K562 (cell line): ENCODE measurements around the gene PGBD1. TPM values are rescaled to one million over a fixed set of nuclear protein-coding genes. Genes with fewer than 3 reads are reported as not detected.

ENCODE experiments used
- ATAC-seq: fragments of 200-7000 bp; cut with Tn5 transposase; 3 replicates; pipeline ENCODE4 v1.9.1; 2020; ENCODE audit warnings: moderate library complexity
- Bru-seq: library from RNA; stranded (reverse); fragments of 400-500 nt; gene quantifications from one replicate; lab custom pipeline; 2021; lab: Mats Ljungman, UMichigan
- BruChase-seq, 2 experiments: library from RNA; stranded (reverse); fragments of 400-500 nt; gene quantifications; one replicate each; lab custom pipeline; 2021; lab: Mats Ljungman, UMichigan
- BruUV-seq: library from RNA; stranded (reverse); fragments of 400-500 nt; replicated peaks from 2 replicates; lab custom pipeline; 2021; lab: Mats Ljungman, UMichigan
- CTCF ChIA-PET: fragments of 300-600 bp; formaldehyde crosslinking; extraction: SDS; loops from one replicate; lab custom pipeline; 2021; ENCODE audit warnings: low intra/inter-chr PET ratio; lab: Yijun Ruan, JAX
- POLR2A ChIA-PET: fragments of 300-600, 350-650 bp; sonication (Branson Sonifier 250); formaldehyde crosslinking; extraction: SDS; loops from one replicate; lab custom pipeline; 2021; ENCODE audit warnings: antibody characterized with exemption, inconsistent platforms; lab: Yijun Ruan, JAX
- DNase-seq, 4 experiments: peaks; one replicate each; pipeline versions ENCODE4 v3.0.0 to v3.0.0-alpha.2; 2011 to 2018; ENCODE audit warnings: low spot score in 3 of 4, mixed read lengths in 3 of 4; ENCODE audit errors: extremely low read depth in 1 of 4
- FAIRE-seq: peaks from 2 replicates; lab custom pipeline; 2011; peaks lifted over from hg19 to GRCh38; lab: Jason Lieb, UNC
- H2AFZ ChIP-seq: 2 replicates; pipeline ENCODE4 v1.6.0; 2011; ENCODE audit warnings: low read depth, low read length, control low read depth, inconsistent platforms
- H3K27ac ChIP-seq: fragments of 200-600 bp; 3 replicates; pipeline ENCODE4 v1.8.0; 2011; ENCODE audit warnings: low read depth, mild to moderate bottlenecking, control low read depth, inconsistent platforms, low read length, moderate library complexity, mixed read lengths; ENCODE audit errors: extremely low read depth
- H3K27me3 ChIP-seq, 2 experiments: fragments of 300-600 bp in 1 of 2; 2 replicates in 1 of 2; 3 replicates in 1 of 2; pipeline versions ENCODE4 v1.6.0 to v1.8.0; 2011; ENCODE audit warnings: inconsistent platforms in 2 of 2, low read length in 2 of 2, mild to moderate bottlenecking in 1 of 2, mixed read lengths in 1 of 2, moderate library complexity in 1 of 2; ENCODE audit not compliant: control insufficient read depth in 2 of 2, insufficient read depth in 2 of 2
- H3K36me3 ChIP-seq: fragments of 300-600 bp; 3 replicates; pipeline ENCODE4 v1.8.0; 2011; ENCODE audit warnings: mild to moderate bottlenecking, low read length, inconsistent platforms; ENCODE audit not compliant: control insufficient read depth, insufficient read depth
- H3K4me1 ChIP-seq, 2 experiments: fragments of 200-600 bp in 1 of 2; replicated peaks in 1 of 2; 2 replicates in 1 of 2; 3 replicates in 1 of 2; pipeline versions ENCODE4 v1.5.1 to v1.8.0; 2011; ENCODE audit warnings: inconsistent platforms in 2 of 2, low read length in 2 of 2, mild to moderate bottlenecking in 1 of 2, mixed read lengths in 1 of 2, moderate library complexity in 1 of 2; ENCODE audit not compliant: control insufficient read depth in 2 of 2, insufficient read depth in 2 of 2
- H3K4me2 ChIP-seq: 2 replicates; pipeline ENCODE4 v1.6.1; 2011; ENCODE audit warnings: low read length, control low read depth, inconsistent platforms, mixed read lengths; ENCODE audit not compliant: insufficient read depth
- H3K4me3 ChIP-seq: fragments of 200-600 bp; sonication (generic), shearing (Covaris generic); 2 replicates; pipeline ENCODE4 v1.5.1; 2016; ENCODE audit warnings: control low read depth, inconsistent platforms
- H3K79me2 ChIP-seq: fragments of 200-600 bp; 3 replicates; pipeline ENCODE4 v1.8.0; 2011; ENCODE audit warnings: low read length, inconsistent platforms; ENCODE audit not compliant: control insufficient read depth, insufficient read depth
- H3K9ac ChIP-seq, 2 experiments: 2 replicates each; pipeline versions ENCODE4 v1.6.0 to v1.6.1; 2011; ENCODE audit warnings: low read depth in 2 of 2, low read length in 2 of 2, control low read depth in 1 of 2, inconsistent platforms in 1 of 2, mild to moderate bottlenecking in 1 of 2, mixed read lengths in 1 of 2; ENCODE audit not compliant: insufficient read depth in 1 of 2
- H3K9me1 ChIP-seq: one replicate; pipeline ENCODE4 v1.6.0; 2011; ENCODE audit warnings: inconsistent platforms, mild to moderate bottlenecking, low read length, moderate library complexity; ENCODE audit not compliant: control insufficient read depth, insufficient read depth
- H3K9me3 ChIP-seq: replicated peaks from 2 replicates; pipeline ENCODE4 v1.5.1; 2011; ENCODE audit warnings: low read depth, low read length, inconsistent platforms; ENCODE audit not compliant: control insufficient read depth, insufficient read depth
- H4K20me1 ChIP-seq: replicated peaks from 2 replicates; pipeline ENCODE4 v1.6.1; 2011; ENCODE audit warnings: low read length, inconsistent platforms, mixed read lengths; ENCODE audit not compliant: control insufficient read depth, insufficient read depth
- CBFA2T2 ChIP-seq: fragments of 450-650 bp; conservative IDR thresholded peaks from 2 replicates; pipeline ENCODE4 v1.6.1; 2017; ENCODE audit warnings: mild to moderate bottlenecking
- HSF4 ChIP-seq: fragments of 250-450 bp; sonication (Bioruptor Pico); IDR thresholded peaks from 2 replicates; pipeline ENCODE4 v2.1.2; 2022; ENCODE audit warnings: mild to moderate bottlenecking, moderate library complexity, borderline replicate concordance
- JUN ChIP-seq, 2 experiments: sonication (generic) in 1 of 2; formaldehyde crosslinking in 1 of 2; IDR thresholded peaks; 2 replicates each; pipeline versions ENCODE4 v1.6.1 to v1.8.0; 2012 to 2022; ENCODE audit warnings: borderline replicate concordance in 2 of 2, mild to moderate bottlenecking in 2 of 2, improper control_type of control experiment in 1 of 2, low read depth in 1 of 2, low read length in 1 of 2, missing genetic modification reagents in 1 of 2
- KAT7 ChIP-seq: sonication (generic); formaldehyde crosslinking; IDR thresholded peaks from 2 replicates; pipeline ENCODE4 v1.8.0; 2022; ENCODE audit warnings: missing genetic modification reagents, mild to moderate bottlenecking, borderline replicate concordance
- SP2 ChIP-seq: IDR thresholded peaks from 2 replicates; pipeline ENCODE4 v1.6.1; 2011; ENCODE audit warnings: mild to moderate bottlenecking, low read depth, low read length, moderate library complexity; ENCODE audit not compliant: poor library complexity, severe bottlenecking; ENCODE audit errors: extremely low read depth
- TCF7L2 ChIP-seq: fragments of 150-350 bp; IDR thresholded peaks from 2 replicates; pipeline ENCODE4 v1.6.1; 2016; ENCODE audit warnings: low read depth, mild to moderate bottlenecking, low read length, moderate library complexity
- ZC3H8 ChIP-seq: fragments of 450-650 bp; IDR thresholded peaks from 2 replicates; pipeline ENCODE4 v1.6.1; 2017
- ZNF133 ChIP-seq: fragments of 250-450 bp; sonication (Bioruptor Pico); IDR thresholded peaks from 2 replicates; pipeline ENCODE4 v1.4.0; 2020; ENCODE audit warnings: mild to moderate bottlenecking
- WGBS: fragments of 100-300 bp; shearing (Covaris generic); methylation state at CpG from one replicate; pipeline ENCODE4 v1.1.6; 2016; ENCODE audit warnings: low coverage, mixed read lengths; ENCODE audit not compliant: insufficient coverage; ENCODE audit errors: missing lambda C conversion rate; 5-methylcytosine and 5-hydroxymethylcytosine counted together
- in situ Hi-C: fragments of 300-500 bp; cut with MboI; formaldehyde crosslinking; loops from 4 replicates; pipeline ENCODE4 v1.15.0; 2018; ENCODE audit warnings: inconsistent platforms, mixed read lengths
- intact Hi-C: fragments of 100-400 bp; cut with micrococcal nuclease; formaldehyde crosslinking; loops from 2 replicates; pipeline ENCODE4 v1.14.2; 2022
- long read RNA-seq, 3 experiments: library from polyadenylated mRNA in 2 of 3; library from RNA in 1 of 3; unstranded in 2 of 3; stranded (forward) in 1 of 3; transcript quantifications; one replicate each; pipeline ENCODE4 v2.0.0, GENCODE V29; 2019 to 2022
- polyA minus RNA-seq, 3 experiments: library from RNA; depleted of rRNA, polyadenylated mRNA; stranded (reverse); fragments of >200 nt; gene quantifications; 2 replicates each; pipeline ENCODE4 v1.2.3, GENCODE V29; 2011
- polyA plus RNA-seq, 8 experiments: library from polyadenylated mRNA; depleted of rRNA in 4 of 8; stranded (reverse) in 5 of 8; unstranded in 3 of 8; fragments of >200 nt; fragmentation: Nextera tagmentation in 2 of 8; fragmentation: Illumina TruSeq in 1 of 8; extraction: Ambion mirVana in 2 of 8; extraction: Trizol in 1 of 8; gene quantifications; 2 replicates each; pipeline versions ENCODE4 v1.2.1 to v1.2.3, GENCODE V29; 2011 to 2014; ENCODE audit warnings: inconsistent platforms in 1 of 8, missing spikeins in 1 of 8
- total RNA-seq, 7 experiments: library from RNA; depleted of rRNA in 6 of 7; stranded (reverse); fragments of >200 nt in 6 of 7; fragmentation: Illumina TruSeq in 2 of 7; extraction: Trizol in 2 of 7; gene quantifications; 2 replicates each; pipeline versions ENCODE4 v1.2.1 to v1.2.3, GENCODE V29; 2011 to 2021; ENCODE audit warnings: low replicate concordance in 1 of 7

PGBD1 gene, protein sequence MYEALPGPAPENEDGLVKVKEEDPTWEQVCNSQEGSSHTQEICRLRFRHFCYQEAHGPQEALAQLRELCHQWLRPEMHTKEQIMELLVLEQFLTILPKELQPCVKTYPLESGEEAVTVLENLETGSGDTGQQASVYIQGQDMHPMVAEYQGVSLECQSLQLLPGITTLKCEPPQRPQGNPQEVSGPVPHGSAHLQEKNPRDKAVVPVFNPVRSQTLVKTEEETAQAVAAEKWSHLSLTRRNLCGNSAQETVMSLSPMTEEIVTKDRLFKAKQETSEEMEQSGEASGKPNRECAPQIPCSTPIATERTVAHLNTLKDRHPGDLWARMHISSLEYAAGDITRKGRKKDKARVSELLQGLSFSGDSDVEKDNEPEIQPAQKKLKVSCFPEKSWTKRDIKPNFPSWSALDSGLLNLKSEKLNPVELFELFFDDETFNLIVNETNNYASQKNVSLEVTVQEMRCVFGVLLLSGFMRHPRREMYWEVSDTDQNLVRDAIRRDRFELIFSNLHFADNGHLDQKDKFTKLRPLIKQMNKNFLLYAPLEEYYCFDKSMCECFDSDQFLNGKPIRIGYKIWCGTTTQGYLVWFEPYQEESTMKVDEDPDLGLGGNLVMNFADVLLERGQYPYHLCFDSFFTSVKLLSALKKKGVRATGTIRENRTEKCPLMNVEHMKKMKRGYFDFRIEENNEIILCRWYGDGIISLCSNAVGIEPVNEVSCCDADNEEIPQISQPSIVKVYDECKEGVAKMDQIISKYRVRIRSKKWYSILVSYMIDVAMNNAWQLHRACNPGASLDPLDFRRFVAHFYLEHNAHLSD
- 7.8 and 12.2 TPM in 2 replicates for total RNA-seq (2011; cell fraction: chromatin; rRNA removed; ENCODE audit: low replicate concordance)
- total RNA-seq (2011; cell fraction: nucleolus; rRNA removed), result 4.7 and 6.2 TPM in 2 replicates
- 7.0 and 7.5 TPM in 2 replicates for total RNA-seq (2011; cell fraction: nucleoplasm; rRNA removed)
- 4.4 and 5.8 TPM in 2 replicates for total RNA-seq (2014; rRNA removed)
- 9.0 and 10.0 TPM in 2 replicates for total RNA-seq (2014; rRNA removed; fragmentation: Illumina TruSeq; extraction: Trizol)
- 8.3 and 8.9 TPM in 2 replicates for total RNA-seq (2015; rRNA removed; fragmentation: Illumina TruSeq; extraction: Trizol)
- total RNA-seq (2021), result 6.5 and 7.4 TPM in 2 replicates
- polyA plus RNA-seq (2011; rRNA removed), result 7.1 and 8.2 TPM in 2 replicates
- 3.0 and 4.0 TPM in 2 replicates for polyA plus RNA-seq (2011; cell fraction: cytosol; rRNA removed)
- 10.0 and 10.8 TPM in 2 replicates for polyA plus RNA-seq (2011; cell fraction: nucleus; rRNA removed)
- 4.9 and 7.8 TPM in 2 replicates for polyA plus RNA-seq (2012)
- polyA plus RNA-seq (2014; fragmentation: Illumina TruSeq; extraction: Trizol), result 6.5 and 7.3 TPM in 2 replicates
- polyA plus RNA-seq (2014; fragmentation: Nextera tagmentation; extraction: Ambion mirVana), result 1 to 10 TPM; 3.3 to 3.5 TPM
- polyA plus RNA-seq (2014; rRNA removed), result 5.6 and 6.1 TPM in 2 replicates
- polyA minus RNA-seq (2011; rRNA and poly(A)+ RNA removed), result 9.5 and 10.0 TPM in 2 replicates
- polyA minus RNA-seq (2011; cell fraction: cytosol; rRNA and poly(A)+ RNA removed), result 3.3 and 4.4 TPM in 2 replicates
- 5.0 and 6.3 TPM in 2 replicates for polyA minus RNA-seq (2011; cell fraction: nucleus; rRNA and poly(A)+ RNA removed)
- Bru-seq, nascent RNA, result percentile 74 among the genes with signal in this experiment
- percentile 75 among the genes with signal in this experiment for BruChase-seq, experiment 1, labeled RNA remaining after a 2-hour chase
- BruChase-seq, experiment 2, labeled RNA remaining after a 6-hour chase, result percentile 78 among the genes with signal in this experiment
- long read RNA-seq, experiment 1, partial matches to known transcripts, result 27 of 46 reads
- long read RNA-seq, experiment 1, other reads (novel, unspliced or antisense), result 16 of 46 reads
- long read RNA-seq, experiment 2, partial matches to known transcripts, result 0 of 7 reads
- long read RNA-seq, experiment 2, other reads (novel, unspliced or antisense), result 5 of 7 reads
- long read RNA-seq, experiment 3, partial matches to known transcripts, result 2 of 9 reads
- long read RNA-seq, experiment 3, other reads (novel, unspliced or antisense), result 5 of 9 reads

DNA sequence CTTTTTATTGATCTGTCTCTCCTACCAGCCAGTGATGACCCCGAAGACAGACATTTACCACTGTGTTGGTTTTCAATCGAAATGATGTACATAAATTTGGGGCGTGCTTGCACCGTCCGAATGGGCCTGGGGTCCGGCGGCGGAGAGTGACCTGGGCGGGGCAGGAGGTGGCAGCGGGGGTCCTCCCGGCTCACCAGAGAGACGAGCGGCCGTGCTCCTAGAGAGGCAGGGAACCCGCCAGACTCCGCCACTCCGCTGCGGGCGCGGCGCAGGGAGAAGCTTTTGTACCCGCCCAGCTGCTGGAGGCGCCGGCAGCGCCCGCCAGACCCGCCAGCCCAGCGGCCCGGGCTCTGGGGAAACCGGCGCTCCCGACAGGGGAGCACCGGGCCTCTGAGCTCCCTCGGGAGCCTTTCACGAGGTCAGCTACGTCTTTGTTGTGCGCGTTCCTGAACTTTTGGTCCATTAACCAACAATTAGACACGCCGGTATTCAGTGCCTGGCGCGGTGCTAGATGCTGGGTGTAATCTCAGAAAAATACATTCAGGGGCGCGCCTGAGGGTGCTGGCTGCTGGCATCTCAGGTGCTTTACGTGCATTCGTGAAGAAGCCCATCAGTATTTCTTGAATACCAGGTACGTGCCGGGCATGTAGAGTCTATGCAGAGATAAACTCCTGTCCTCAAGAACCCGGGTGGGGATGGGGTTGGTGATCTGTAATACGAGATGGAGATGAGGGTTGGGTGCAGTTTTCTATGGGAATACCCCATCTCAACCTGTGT is at the start of gene PGBD1:
TSS of gene PGBD1 (plus strand) at position 285 of the 777 bp plus-strand sequence. CDS start 2,242 bp downstream, outside the sequence.
- H3K4me3 ChIP-seq, result peak within 1 kb of the TSS; percentile 73
- H3K9me1 ChIP-seq, result no peaks in the 10 kb centered on the region
- DNase-seq (peak; percentile 76 to 92 (median 86)), ATAC-seq (peak; percentile 97), FAIRE-seq (peak; percentile 11)
- BruUV-seq, result no TSS peak
- peak within 1 kb of the TSS; percentile 81 to 93 for H3K9ac ChIP-seq
- no peaks in the 10 kb centered on the region for H4K20me1 ChIP-seq
- intact Hi-C loops (loop anchor here (5.0 kb wide), 2 partner anchors 54 to 56 kb away; partner anchors contain the start of genes ZSCAN31 and ZSCAN9), in situ Hi-C loops (no loop called here)
- ChIA-PET POLR2A (interaction anchor here (0.6 to 5.4 kb wide), 15 partner anchors 11 to 143 kb away, joined by 3 to 61 read pairs (median 4); partner anchors contain the start of genes ZKSCAN4, ZKSCAN8 and ZSCAN26), CTCF (no interaction called here)
- H3K9me3 ChIP-seq, result peaks cover 6% of the 10 kb centered on the region; the same call in 1 of the 2 replicates
- peak within 1 kb of the TSS; percentile 48 for H3K27ac ChIP-seq
- H3K36me3 ChIP-seq, result peaks cover 39% of the 10 kb centered on the region
- H3K79me2 ChIP-seq, result peaks cover 16% of the 10 kb centered on the region
- H2AFZ ChIP-seq, result peak within 1 kb of the TSS; percentile 87
- WGBS, result under 1% methylated on average over 50 of the region's 50 CpGs
- peak within 1 kb of the TSS; percentile 85 for H3K4me2 ChIP-seq
- H3K27me3 ChIP-seq, result no peaks in the 10 kb centered on the region
- peaks cover 4 to 7% of the 10 kb centered on the region in 2 experiments; a peak in 2 of 5 replicates for H3K4me1 ChIP-seq
- TF ChIP-seq ZC3H8 (no peak), CBFA2T2 (0 out of 2 replicates have a peak, but pooled peaks have one; percentile 14), ZNF133 (CRISPR knock-in tag) (no peak), JUN (IDR thresholded peaks at IDR 0.05; ENCODE audit: borderline replicate concordance, low read depth, low read length) (no peak), JUN (CRISPR knock-in tag; IDR thresholded peaks at IDR 0.05; ENCODE audit: borderline replicate concordance) (no peak), SP2 (peak; percentile 90), HSF4 (0 out of 2 replicates have a peak, but pooled peaks have one; percentile 30), KAT7 (CRISPR knock-in tag) (peak; percentile 86; the same call in 1 of the 2 replicates), TCF7L2 (no peak)
